Erythroblast (primary cell): ENCODE measurements around the gene C1QTNF12.
"Not testable (repeated sequence)": the region's sequence is repeated elsewhere in the genome, so short reads cannot be mapped to it uniquely, and the experiment has no call there.

ENCODE experiments used
- DNase-seq, 2 experiments: peaks; one replicate each; lab custom pipeline; 2025; lab: John Stamatoyannopoulos, UW
- GATA1 ChIP-seq: IDR thresholded peaks from 2 replicates; pipeline ENCODE4 v1.6.1; 2011; ENCODE audit warnings: low read depth, mild to moderate bottlenecking, control low read depth, low read length, moderate library complexity
- POLR2A ChIP-seq: IDR thresholded peaks from 2 replicates; pipeline ENCODE4 v1.6.1; 2011; ENCODE audit warnings: mild to moderate bottlenecking, low read length

The C1QTNF12 gene

GRCh38 chr1:1259119-1259488, 12.6 kb upstream of the C1QTNF12 start:
- DNase-seq = no peak
- TF ChIP-seq GATA1 (no peak), POLR2A (no peak)

DNA sequence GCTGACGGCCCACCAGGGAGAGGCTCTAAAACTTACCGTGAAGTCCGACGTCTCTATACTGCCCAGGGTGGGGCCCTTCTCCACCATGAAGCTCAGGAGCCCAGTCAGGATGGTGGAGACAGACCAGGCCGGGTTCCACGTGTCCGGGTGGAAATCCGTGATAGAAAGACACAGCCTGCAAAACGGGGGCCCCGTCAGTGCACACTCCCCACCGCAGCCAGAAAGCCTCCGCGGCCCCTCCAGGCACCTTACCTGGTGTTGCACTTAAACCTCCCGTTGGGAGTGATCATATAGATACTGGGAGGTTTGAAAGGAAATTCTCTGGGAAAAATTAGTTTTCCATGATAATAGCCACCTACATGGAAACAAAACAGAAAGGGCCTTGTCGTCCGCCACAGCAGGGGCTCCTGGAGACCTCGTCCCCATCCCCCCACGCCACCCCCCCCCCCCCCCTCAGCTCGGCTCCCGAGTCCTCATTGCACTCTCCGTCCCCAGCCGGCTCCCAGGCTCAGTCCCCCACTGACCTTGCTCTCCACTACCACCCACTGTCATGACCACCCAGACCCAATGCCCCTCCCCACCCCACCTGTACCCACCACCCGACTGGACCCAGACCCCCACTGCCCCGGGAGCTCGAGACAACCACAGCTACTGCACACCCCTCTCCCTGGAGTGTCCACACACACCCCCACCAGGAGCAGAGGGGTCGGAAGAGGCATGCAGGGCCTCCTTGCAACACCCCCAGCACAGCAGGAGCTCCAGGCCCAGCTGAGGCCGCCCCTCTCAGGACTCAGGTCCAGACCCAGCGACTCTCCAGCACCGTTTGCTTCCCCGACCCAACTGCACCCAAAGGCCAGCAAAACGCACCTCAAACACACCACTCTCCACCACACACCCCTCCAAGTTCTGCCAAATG, 10.7 kb upstream of the C1QTNF12 start:
- no peak for TF ChIP-seq POLR2A
- no peak for TF ChIP-seq GATA1
- DNase-seq = no peak

- TF ChIP-seq GATA1 (no peak), POLR2A (no peak)
- no peak for DNase-seq
Measured at GRCh38 chr1:1255611-1256010, 9.1 kb upstream of the C1QTNF12 start.

DNA sequence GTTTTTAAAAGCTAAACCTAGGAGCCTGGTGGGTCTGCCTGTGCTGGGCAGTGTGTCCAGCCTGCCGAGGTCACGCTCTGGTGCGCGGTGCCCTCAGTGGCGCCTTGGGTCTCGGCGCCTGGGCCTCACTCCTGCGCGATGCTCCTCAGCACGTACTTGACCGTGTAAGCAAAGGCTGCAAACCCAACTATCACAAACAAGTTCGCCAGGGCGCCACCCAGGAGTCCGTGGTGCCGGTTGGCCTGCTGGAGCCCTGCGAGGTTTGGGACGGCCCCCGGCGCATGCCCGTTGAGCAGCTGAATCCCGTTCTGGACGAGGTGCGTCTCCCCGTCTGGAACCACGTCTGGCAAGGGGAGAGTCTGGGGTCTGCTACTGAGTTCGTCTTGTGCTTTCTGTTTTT, 8.6 kb upstream of the C1QTNF12 start:
- no peak for DNase-seq
- TF ChIP-seq POLR2A (no peak), GATA1 (no peak)

DNA sequence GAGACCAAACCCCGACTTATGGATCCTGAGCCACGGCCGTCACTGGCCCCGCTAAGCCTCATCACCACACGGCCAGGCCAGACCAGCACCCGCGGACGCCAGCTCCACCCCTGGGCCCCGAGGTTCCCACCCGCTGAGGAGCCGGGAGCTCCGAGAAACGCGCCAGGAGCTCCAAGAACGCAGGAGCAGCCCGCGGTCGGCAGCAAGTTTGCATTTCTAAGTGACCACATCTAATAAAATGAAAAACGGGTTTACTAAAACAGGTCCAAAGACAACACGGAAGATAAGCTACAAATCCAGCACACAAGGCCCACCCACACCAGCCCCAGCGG, 8.1 kb upstream of the C1QTNF12 start:
- DNase-seq = no peak
- TF ChIP-seq POLR2A = no peak
- no peak for TF ChIP-seq GATA1

DNA sequence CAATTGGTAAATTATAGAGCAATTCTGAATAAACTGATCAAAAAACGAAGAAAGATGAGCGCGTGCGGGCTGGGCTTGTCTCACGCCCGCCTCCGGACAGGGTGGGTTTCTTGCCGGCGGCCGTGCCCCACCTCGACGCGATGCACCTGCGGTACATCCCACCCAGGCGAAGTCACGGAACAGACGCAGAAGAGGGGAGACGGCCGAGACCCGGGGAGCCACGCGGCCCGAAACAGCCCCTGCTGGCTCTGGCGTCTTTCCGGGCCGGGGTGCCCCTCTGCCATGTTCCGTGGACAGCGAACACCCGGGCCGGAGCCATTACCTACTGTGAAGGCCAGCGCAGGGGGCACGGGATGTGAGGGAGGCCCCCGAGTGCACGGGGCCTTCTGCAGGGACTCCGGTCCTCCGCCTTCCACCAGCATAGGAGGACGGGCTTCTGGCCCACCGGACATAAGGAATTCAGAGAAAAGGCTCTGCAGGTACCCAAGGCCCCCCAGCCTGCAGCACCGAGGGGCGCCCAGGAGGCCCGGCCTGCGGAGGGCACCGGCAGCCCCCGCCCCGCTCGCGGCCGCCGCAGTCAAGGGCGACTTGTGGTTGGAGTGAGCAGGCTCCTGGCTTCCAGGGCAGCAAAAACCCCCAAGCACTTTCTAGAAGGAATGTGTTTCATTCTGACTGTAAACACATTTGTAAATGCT, 7.6 kb upstream of the C1QTNF12 start:
- no peak for TF ChIP-seq POLR2A
- TF ChIP-seq GATA1 = no peak
- DNase-seq = no peak

- TF ChIP-seq GATA1 (no peak), POLR2A (no peak)
- DNase-seq = no peak
Measured at GRCh38 chr1:1253314-1253713, 6.8 kb upstream of the C1QTNF12 start.

DNA sequence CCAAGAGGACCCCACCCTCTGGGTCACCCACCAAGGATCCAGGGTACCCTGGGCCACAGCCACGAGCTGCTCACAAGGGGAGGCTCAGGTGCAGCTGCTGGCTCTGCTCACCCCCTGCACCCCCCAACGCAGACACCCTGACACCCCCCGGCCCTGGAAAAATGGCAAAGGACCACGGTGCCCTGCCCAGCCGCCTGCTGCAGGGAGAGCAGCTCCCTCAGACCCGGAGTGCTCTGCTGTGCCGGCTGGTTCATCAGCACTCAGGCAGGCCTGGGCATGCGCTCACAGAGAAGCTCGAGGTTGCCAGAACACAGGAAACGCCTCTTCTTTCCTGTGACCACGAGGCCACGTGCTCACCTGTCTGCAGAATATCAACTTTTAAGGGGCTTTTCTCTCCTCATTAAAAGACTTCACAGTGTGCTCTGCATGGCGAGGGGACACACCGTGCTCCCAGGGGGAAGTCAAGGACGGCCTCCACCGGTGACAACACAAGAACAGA, 4.3 kb upstream of the C1QTNF12 start:
- TF ChIP-seq GATA1 (no peak), POLR2A (no peak)
- DNase-seq = no peak

GRCh38 chr1:1248009-1248913, 1.7 kb upstream of the C1QTNF12 start:
- DNase-seq = not testable (repeated sequence)

- TF ChIP-seq POLR2A = no peak
- no peak for TF ChIP-seq GATA1
- DNase-seq = no peak
Measured at GRCh38 chr1:1247341-1247913, 905 bp upstream of the C1QTNF12 start.

GRCh38 chr1:1245817-1246576, 525 bp downstream of the C1QTNF12 start:
- no peak for DNase-seq
- TF ChIP-seq GATA1 (no peak), POLR2A (no peak)

- TF ChIP-seq GATA1 (no peak), POLR2A (no peak)
- DNase-seq = no peak
Measured at GRCh38 chr1:1245178-1245816, 1.2 kb downstream of the C1QTNF12 start.
